ENCODE data around the gene GLRB. TPM values are rescaled to one million over a fixed set of nuclear protein-coding genes. Genes with fewer than 3 reads are reported as not detected.

GLRB gene
- total RNA-seq, 4 donors from 2014 or later: 0.27 to 1.3 (median 0.65) TPM

DNA sequence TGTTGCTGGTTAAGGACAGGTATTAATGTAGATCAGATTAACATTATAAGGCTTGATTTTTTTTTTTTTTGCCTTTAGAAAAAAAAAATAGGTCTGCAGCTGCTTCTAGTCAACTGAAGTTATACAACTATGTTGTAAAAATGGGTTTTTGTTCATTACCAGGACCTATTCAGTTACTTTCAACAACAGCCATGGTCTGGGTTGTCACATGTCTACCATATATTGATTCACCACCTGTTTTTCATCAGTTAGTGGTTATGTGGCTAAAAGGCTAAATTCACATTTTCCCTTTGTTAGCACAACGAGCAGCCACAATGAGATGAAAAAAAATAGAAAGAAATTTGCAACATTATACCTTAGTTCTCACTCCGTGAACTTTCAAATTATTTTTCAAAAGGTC is 45.5 kb downstream of the GLRB start:
- TF ChIP-seq, protein P1, sequence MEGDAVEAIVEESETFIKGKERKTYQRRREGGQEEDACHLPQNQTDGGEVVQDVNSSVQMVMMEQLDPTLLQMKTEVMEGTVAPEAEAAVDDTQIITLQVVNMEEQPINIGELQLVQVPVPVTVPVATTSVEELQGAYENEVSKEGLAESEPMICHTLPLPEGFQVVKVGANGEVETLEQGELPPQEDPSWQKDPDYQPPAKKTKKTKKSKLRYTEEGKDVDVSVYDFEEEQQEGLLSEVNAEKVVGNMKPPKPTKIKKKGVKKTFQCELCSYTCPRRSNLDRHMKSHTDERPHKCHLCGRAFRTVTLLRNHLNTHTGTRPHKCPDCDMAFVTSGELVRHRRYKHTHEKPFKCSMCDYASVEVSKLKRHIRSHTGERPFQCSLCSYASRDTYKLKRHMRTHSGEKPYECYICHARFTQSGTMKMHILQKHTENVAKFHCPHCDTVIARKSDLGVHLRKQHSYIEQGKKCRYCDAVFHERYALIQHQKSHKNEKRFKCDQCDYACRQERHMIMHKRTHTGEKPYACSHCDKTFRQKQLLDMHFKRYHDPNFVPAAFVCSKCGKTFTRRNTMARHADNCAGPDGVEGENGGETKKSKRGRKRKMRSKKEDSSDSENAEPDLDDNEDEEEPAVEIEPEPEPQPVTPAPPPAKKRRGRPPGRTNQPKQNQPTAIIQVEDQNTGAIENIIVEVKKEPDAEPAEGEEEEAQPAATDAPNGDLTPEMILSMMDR (IDR thresholded peaks at IDR 0.05): no peak
- intact Hi-C loops (cut with DNase I): no loop called here
- Histone ChIP-seq H3K4me1 (no peaks in the 10 kb centered on the region), H3K27ac (no peak overlapping the region), H3K36me3 (no peaks in the 10 kb centered on the region), H3K27me3 (no peaks in the 10 kb centered on the region), H3K9me3 (no peaks in the 10 kb centered on the region), H3K4me3 (no peak overlapping the region)
- 69 to 72% methylated on average over 2 of the region's 2 CpGs for WGBS, 2 donors
- DNase-seq: no peak

DNA sequence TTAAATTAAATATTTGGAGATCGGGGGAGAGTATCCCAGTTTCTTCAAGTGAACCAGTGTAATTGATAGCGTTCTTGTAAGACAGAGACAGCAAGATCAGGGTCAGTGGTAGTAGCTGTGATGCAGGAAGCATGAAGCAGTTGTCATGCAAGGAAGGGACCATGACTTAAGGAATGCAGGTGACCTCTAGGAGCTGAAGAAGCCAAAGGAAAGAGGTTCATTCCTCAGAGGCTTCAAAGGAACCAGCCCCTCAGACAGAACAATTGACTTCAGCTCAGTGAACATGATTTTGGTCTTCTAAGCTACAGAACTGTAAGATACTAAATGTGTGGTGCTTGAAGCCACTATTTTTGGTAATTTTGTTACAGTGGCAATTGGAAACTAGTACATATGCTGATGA is 51.6 kb downstream of the GLRB start:
- H3K27me3 ChIP-seq: no peaks in the 10 kb centered on the region
- no peak overlapping the region for H3K4me3 ChIP-seq
- DNase-seq: no peak
- H3K9me3 ChIP-seq: no peaks in the 10 kb centered on the region
- 94 to 95% methylated on average over 2 of the region's 2 CpGs for WGBS, 2 donors
- no peak overlapping the region for H3K27ac ChIP-seq
- intact Hi-C loops (cut with DNase I): no loop called here
- H3K36me3 ChIP-seq: no peaks in the 10 kb centered on the region
- TF ChIP-seq, protein P1 (IDR thresholded peaks at IDR 0.05): no peak
- no peak for TF ChIP-seq POLR2A (IDR thresholded peaks at IDR 0.05)
- H3K4me1 ChIP-seq: no peaks in the 10 kb centered on the region

- no peak for TF ChIP-seq POLR2A (IDR thresholded peaks at IDR 0.05)
- TF ChIP-seq, protein P1 (IDR thresholded peaks at IDR 0.05): peak in 2 of 6 experiments; percentile 9 to 21
- Histone ChIP-seq H3K4me1 (no peaks in the 10 kb centered on the region), H3K27me3 (no peaks in the 10 kb centered on the region), H3K4me3 (no peak overlapping the region), H3K36me3 (no peaks in the 10 kb centered on the region), H3K27ac (no peak overlapping the region), H3K9me3 (no peaks in the 10 kb centered on the region)
- DNase-seq: no peak
- intact Hi-C loops (cut with DNase I): no loop called here
Measured at GRCh38 chr4:157128395-157128794, 52.4 kb downstream of the GLRB start.

DNA sequence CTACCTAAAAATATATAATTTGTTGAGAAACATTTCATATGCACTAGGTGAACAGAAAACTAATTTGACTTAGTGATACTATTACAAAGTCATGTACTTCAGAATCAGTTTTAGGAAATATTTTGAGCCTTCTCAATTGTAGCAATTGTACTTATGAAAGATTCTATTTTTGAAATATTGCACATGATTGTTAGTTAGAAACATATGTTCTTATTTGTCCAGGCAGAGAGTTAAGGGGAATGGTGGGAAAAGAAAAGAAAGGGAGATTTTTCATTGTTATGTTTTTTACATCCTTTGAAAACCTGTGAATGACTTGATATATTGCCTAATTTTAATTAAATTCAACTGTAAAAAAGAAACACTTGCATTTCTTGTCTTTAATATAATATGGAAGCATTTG is 66.0 kb downstream of the GLRB start:
- no peak overlapping the region for H3K4me3 ChIP-seq
- H3K9me3 ChIP-seq: no peaks in the 10 kb centered on the region
- no peaks in the 10 kb centered on the region for H3K4me1 ChIP-seq
- no peak overlapping the region for H3K27ac ChIP-seq
- TF ChIP-seq, protein P1 (IDR thresholded peaks at IDR 0.05): no peak
- TF ChIP-seq POLR2A (IDR thresholded peaks at IDR 0.05): no peak
- H3K36me3 ChIP-seq: no peaks in the 10 kb centered on the region
- no peak for DNase-seq
- no peaks in the 10 kb centered on the region for H3K27me3 ChIP-seq
- intact Hi-C loops (cut with DNase I): no loop called here

DNA sequence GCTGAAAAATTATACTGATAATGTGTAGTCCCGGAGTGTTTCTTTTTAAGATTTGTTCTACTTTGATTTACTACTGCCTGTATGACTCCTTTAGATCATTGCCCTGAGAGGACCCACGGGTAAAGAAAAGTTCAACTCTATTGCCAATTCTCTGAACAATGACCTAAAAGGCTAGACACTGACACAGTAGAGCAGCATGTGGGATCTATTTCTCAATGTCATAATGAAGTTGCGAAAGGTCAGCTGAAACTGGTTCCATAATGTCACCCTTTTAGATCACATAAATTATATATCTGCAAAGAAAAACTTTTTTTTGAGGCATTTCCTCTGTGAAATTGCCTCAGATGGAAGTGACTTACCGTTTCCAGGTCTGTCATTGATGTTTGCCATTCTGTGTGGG is 67.4 kb downstream of the GLRB start:
- H3K27ac ChIP-seq: no peak overlapping the region
- TF ChIP-seq, protein P1 (IDR thresholded peaks at IDR 0.05): no peak
- TF ChIP-seq POLR2A (IDR thresholded peaks at IDR 0.05): no peak
- no peaks in the 10 kb centered on the region for H3K9me3 ChIP-seq
- DNase-seq: no peak
- no peak overlapping the region for H3K4me3 ChIP-seq
- H3K36me3 ChIP-seq: no peaks in the 10 kb centered on the region
- intact Hi-C loops (cut with DNase I): no loop called here
- no peaks in the 10 kb centered on the region for H3K4me1 ChIP-seq
- no peaks in the 10 kb centered on the region for H3K27me3 ChIP-seq
- 71 to 83% methylated on average over 4 of the region's 4 CpGs for WGBS, 2 donors

Data from esophagus squamous epithelium (tissue), 5 donors.